ENCODE data around the gene UCK2.

The UCK2 gene

DNA sequence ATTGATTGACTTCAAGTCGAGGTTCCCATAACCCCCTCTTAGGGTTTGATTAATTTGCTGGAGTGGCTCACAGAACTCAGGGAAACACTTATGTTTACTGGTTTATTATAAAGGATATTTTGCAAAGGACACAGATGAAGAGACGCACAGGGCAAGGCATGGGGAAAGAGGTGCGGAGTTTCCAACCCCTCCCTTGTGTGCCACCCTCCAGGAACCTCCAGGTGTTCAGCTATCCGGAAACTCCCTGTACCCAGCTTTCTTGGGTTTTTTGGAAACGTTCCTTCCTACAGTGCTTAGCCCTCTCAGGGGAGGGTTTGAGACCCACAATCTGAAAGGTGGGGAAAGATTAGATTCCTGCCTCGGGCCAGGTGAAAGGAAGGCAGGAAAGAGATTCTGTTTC, 48.2 kb downstream of the UCK2 start:
- TF ChIP-seq, protein P1, sequence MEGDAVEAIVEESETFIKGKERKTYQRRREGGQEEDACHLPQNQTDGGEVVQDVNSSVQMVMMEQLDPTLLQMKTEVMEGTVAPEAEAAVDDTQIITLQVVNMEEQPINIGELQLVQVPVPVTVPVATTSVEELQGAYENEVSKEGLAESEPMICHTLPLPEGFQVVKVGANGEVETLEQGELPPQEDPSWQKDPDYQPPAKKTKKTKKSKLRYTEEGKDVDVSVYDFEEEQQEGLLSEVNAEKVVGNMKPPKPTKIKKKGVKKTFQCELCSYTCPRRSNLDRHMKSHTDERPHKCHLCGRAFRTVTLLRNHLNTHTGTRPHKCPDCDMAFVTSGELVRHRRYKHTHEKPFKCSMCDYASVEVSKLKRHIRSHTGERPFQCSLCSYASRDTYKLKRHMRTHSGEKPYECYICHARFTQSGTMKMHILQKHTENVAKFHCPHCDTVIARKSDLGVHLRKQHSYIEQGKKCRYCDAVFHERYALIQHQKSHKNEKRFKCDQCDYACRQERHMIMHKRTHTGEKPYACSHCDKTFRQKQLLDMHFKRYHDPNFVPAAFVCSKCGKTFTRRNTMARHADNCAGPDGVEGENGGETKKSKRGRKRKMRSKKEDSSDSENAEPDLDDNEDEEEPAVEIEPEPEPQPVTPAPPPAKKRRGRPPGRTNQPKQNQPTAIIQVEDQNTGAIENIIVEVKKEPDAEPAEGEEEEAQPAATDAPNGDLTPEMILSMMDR (conservative IDR thresholded peaks at IDR 0.05) = no peak
- TF ChIP-seq ZFX (IDR thresholded peaks at IDR 0.05) = no peak
- no peak overlapping the region for H3K27ac ChIP-seq

DNA sequence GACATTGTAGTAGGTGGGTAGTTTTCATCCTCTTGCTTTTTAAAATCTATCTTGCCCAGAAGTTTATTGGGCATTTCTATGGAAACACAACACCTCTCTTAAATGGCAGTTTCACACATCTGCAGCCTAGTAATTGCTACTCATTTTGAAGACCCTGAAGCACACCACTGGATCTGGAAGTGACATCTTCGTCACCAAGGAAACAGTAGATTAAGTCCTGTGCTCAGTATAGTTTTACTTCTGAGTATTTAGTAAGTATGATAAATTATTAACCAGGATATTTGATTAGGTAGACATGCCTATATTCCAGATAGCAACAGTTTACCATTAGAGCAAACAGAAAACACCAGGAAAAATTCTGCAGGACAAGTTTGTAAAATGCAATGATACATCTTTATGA, 48.7 kb downstream of the UCK2 start:
- H3K27ac ChIP-seq = no peak overlapping the region
- TF ChIP-seq, protein P1 (conservative IDR thresholded peaks at IDR 0.05) = no peak
- no peak for TF ChIP-seq ZFX (IDR thresholded peaks at IDR 0.05)

DNA sequence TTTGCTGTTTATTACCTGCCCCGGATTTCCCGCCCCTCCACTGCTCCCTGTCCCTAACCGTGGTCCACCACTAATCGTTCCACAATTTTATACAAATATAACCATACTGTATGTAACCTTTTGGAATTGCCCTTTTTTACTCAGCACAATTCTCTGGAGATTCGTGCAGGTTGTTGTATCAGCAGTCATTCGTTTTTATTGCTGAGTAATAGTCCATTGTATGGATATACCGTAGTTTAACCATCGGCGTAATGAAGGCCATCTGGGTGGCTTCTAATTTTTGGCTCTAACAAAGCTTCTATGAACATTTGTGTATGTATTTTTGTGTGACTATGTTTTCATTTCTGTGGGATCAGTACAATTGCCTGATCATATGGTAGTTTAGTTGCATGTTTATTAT, 50.0 kb downstream of the UCK2 start:
- H3K27ac ChIP-seq = no peak overlapping the region
- no peak for TF ChIP-seq ZFX (IDR thresholded peaks at IDR 0.05)
- TF ChIP-seq, protein P1 (conservative IDR thresholded peaks at IDR 0.05) = no peak

DNA sequence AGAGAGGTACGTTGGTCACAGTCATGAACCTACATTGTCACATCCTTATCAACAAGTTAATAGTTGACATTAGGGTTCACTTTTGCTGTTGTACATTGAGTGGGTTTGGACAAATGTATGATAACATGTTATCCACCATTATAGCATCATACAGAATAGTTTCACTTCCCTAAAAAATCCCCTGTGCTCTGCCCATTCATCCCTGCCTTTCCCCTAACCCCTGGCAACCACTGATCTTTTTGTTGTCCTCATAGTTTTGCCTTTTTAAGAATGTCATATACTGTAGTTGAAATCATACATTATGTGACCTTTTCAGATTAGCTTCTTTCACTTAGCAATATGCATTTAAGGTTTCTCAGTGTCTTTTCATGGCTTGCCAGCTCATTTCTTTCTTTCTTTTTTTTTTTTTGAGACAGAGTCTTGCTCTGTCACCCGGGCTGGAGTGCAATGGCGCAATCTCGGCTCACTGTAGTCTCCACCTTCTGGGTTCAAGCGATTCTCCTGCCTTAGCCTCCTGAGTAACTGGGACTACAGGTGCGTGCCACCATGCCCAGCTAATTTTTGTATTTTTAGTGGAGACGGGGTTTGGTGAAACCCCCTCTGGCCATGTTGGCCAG, 50.6 kb downstream of the UCK2 start:
- TF ChIP-seq, protein P1 (conservative IDR thresholded peaks at IDR 0.05) = no peak
- TF ChIP-seq ZFX (IDR thresholded peaks at IDR 0.05) = no peak
- no peak overlapping the region for H3K27ac ChIP-seq

DNA sequence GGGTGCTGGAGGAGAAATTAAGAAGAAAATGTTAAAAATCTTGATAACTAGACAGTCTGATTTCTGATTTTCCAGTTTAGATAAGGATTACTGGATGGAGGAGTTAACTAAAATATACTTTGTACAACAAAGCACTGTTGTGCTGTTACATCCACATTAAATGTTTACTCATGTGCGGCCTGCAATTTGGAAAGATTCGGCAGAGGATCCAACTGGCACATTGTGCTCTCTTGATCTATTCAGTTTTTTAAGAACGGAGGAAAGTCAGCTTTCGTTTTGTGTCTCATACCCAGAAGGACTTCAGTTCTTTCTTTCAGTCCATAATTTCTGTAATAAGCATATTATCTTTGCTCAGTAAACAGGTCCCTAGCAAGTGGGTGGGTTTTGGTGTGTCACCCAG, 52.5 kb downstream of the UCK2 start:
- TF ChIP-seq, protein P1 (conservative IDR thresholded peaks at IDR 0.05) = no peak
- no peak overlapping the region for H3K27ac ChIP-seq

DNA sequence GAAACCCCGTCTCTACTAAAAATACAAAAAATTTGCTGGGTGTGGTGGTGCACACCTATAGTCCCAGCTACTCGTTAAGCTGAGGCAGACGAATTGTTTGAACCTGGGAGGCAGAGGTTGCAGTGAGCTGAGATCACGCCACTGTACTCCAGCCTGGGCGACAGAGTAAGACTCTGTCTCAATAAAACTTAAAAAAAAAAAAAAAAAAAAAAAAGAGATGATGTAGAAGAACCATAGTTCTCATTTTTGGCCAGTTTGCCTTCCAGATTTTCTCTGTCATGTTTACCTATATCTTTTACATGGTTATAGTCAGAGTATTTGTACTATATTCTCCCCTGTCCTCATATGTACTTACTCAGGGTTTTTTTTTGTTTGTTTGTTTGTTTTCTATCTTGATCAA, 53.6 kb downstream of the UCK2 start:
- no peak overlapping the region for H3K27ac ChIP-seq

DNA sequence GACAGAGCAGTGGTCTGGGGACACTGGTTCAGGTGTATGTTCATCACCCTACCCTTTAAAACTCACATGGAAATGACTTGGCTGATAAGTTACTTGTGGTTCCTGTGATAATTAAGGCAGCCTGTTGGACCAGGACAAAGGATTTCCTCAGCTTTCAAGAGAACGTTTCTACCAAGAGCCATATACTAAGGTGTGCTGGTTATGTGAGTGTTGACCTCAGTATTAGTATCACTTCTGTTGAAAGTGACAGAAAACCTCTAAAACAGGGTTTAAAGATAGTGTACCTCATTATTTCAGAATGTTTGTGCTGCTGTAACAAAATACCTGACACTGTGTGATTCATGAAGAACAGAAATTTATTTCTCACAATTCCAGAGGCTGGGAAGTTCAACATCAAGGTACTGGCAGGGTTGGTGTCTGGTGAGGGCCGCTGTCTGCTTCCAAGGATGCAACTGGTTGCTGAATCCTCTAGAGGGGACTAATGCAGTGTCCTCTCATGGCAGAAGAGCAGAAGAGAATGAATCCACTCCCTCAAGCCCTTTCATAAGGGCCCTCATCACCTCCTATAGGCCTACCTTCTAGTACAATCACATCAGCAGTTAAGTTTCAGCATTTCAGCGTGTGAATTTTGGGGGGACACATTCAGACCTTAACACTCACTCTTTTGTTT, 54.9 kb downstream of the UCK2 start:
- TF ChIP-seq, protein P1 (conservative IDR thresholded peaks at IDR 0.05) = no peak
- no peak for TF ChIP-seq ZFX (IDR thresholded peaks at IDR 0.05)
- H3K27ac ChIP-seq = no peak overlapping the region

More for the DNA sequence above, 53.6 kb downstream of the UCK2 start:
- TF ChIP-seq, protein P1 (conservative IDR thresholded peaks at IDR 0.05) = no peak
- TF ChIP-seq ZFX (IDR thresholded peaks at IDR 0.05) = no peak
